Measurements from ENCODE around the gene SMARCD3.

SMARCD3 gene

GRCh38 chr7:151206914-151207313 lies 41.6 kb downstream of the SMARCD3 start:
- Histone ChIP-seq H3K4me1 (ENCODE audit: control insufficient read depth in 5 of 5, insufficient read depth in 5 of 5, low read length in 5 of 5) (no peaks in the 10 kb centered on the region), H3K27ac (ENCODE audit: low read depth, low read length) (no peak overlapping the region), H3K4me3 (ENCODE audit: low read depth in 1 of 5, low read length in 5 of 5) (no peak overlapping the region), H3K9me3 (ENCODE audit: control insufficient read depth in 5 of 5, low read length in 5 of 5) (no peaks in the 10 kb centered on the region), H3K9ac (ENCODE audit: low read length in 5 of 5) (no peak overlapping the region), H3K36me3 (ENCODE audit: control insufficient read depth in 5 of 5, insufficient read depth in 5 of 5, low read length in 5 of 5) (no peaks in the 10 kb centered on the region), H3K27me3 (ENCODE audit: control insufficient read depth in 5 of 5, insufficient read depth in 4 of 5, low read length in 5 of 5) (peaks cover 19 to 27% (median 21%) of the 10 kb centered on the region in 5 donors)

GRCh38 chr7:151205730-151206129 lies 42.8 kb downstream of the SMARCD3 start:
- no peaks in the 10 kb centered on the region for H3K9me3 ChIP-seq (ENCODE audit: control insufficient read depth in 5 of 5, low read length in 5 of 5)
- H3K36me3 ChIP-seq (ENCODE audit: control insufficient read depth in 5 of 5, insufficient read depth in 5 of 5, low read length in 5 of 5), result no peaks in the 10 kb centered on the region
- no peak overlapping the region for H3K27ac ChIP-seq (ENCODE audit: low read depth, low read length)
- peaks cover 19 to 27% (median 21%) of the 10 kb centered on the region in 5 donors for H3K27me3 ChIP-seq (ENCODE audit: control insufficient read depth in 5 of 5, insufficient read depth in 4 of 5, low read length in 5 of 5)
- H3K4me3 ChIP-seq (ENCODE audit: low read depth in 1 of 5, low read length in 5 of 5), result no peak overlapping the region
- no peaks in the 10 kb centered on the region for H3K4me1 ChIP-seq (ENCODE audit: control insufficient read depth in 5 of 5, insufficient read depth in 5 of 5, low read length in 5 of 5)
- H3K9ac ChIP-seq (ENCODE audit: low read length in 5 of 5), result no peak overlapping the region

DNA sequence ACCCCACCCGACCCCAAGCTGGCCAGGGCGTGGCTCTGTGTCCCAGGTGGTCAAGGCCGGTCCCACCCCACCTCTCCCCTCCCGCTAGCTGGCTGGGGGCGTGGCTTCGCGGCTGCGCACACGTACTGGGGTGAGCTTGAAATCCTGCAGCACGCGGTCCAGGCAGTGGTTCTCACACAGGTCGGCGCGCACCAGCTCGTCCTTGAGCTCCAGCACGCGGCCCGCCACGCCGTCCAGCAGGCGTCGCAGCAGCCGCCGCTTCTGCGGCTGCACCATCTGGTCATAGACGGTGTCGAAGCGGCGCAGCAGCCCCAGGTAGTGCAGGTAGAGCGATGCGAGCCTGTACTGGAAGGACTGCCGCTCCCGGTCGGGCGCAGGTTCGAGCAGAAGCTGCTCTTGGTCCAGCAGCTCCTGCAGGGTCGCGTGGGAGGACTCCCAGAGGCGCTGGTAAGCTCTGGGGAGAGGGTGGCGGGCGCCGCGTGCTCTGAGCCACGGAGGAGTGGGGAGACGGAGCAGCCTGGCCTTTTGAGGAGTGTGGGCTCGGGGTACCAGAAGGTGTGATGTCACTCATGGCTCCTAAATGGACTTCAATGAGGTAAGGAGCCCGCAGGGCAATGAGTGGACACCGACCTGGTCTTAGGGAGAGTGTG lies 44.0 kb downstream of the SMARCD3 start:
- peaks cover 0 to 8% (median 6%) of the 10 kb centered on the region in 5 donors for H3K4me1 ChIP-seq (ENCODE audit: control insufficient read depth in 5 of 5, insufficient read depth in 5 of 5, low read length in 5 of 5)
- H3K4me3 ChIP-seq (ENCODE audit: low read depth in 1 of 5, low read length in 5 of 5), result no peak overlapping the region
- H3K27ac ChIP-seq (ENCODE audit: low read depth, low read length), result no peak overlapping the region
- no peaks in the 10 kb centered on the region for H3K36me3 ChIP-seq (ENCODE audit: control insufficient read depth in 5 of 5, insufficient read depth in 5 of 5, low read length in 5 of 5)
- no peaks in the 10 kb centered on the region for H3K9me3 ChIP-seq (ENCODE audit: control insufficient read depth in 5 of 5, low read length in 5 of 5)
- peaks cover 19 to 27% (median 21%) of the 10 kb centered on the region in 5 donors for H3K27me3 ChIP-seq (ENCODE audit: control insufficient read depth in 5 of 5, insufficient read depth in 4 of 5, low read length in 5 of 5)
- H3K9ac ChIP-seq (ENCODE audit: low read length in 5 of 5), result no peak overlapping the region

GRCh38 chr7:151202836-151203235 lies 45.7 kb downstream of the SMARCD3 start:
- H3K9me3 ChIP-seq (ENCODE audit: control insufficient read depth in 5 of 5, low read length in 5 of 5), result no peaks in the 10 kb centered on the region
- no peak overlapping the region for H3K9ac ChIP-seq (ENCODE audit: low read length in 5 of 5)
- H3K36me3 ChIP-seq (ENCODE audit: control insufficient read depth in 5 of 5, insufficient read depth in 5 of 5, low read length in 5 of 5), result no peaks in the 10 kb centered on the region
- H3K27me3 ChIP-seq (ENCODE audit: control insufficient read depth in 5 of 5, insufficient read depth in 4 of 5, low read length in 5 of 5), result peaks cover 19 to 27% (median 21%) of the 10 kb centered on the region in 5 donors
- no peak overlapping the region for H3K27ac ChIP-seq (ENCODE audit: low read depth, low read length)
- H3K4me1 ChIP-seq (ENCODE audit: control insufficient read depth in 5 of 5, insufficient read depth in 5 of 5, low read length in 5 of 5), result peaks cover 0 to 14% (median 8%) of the 10 kb centered on the region in 5 donors
- H3K4me3 ChIP-seq (ENCODE audit: low read depth in 1 of 5, low read length in 5 of 5), result no peak overlapping the region

DNA sequence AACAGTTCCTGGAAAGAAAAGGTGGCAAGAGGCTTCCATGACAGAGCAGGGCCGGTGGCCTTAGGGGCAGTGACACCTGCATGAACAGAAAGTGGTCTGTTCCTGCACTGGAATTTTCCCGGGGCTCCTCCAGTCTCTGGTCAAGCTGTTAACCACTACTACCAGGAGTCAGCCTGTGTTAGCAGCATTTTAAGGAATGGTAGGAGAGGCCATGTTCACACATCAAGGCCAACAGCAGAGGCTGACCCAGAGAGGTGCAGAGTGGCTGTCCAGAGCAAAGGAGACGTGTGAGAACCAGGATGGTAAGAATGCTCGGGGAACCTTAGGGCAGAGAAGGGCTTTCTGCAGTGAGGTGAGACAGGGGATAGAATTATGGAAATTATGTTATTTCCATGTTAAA lies 46.7 kb downstream of the SMARCD3 start:
- no peaks in the 10 kb centered on the region for H3K36me3 ChIP-seq (ENCODE audit: control insufficient read depth in 5 of 5, insufficient read depth in 5 of 5, low read length in 5 of 5)
- peaks cover 16 to 23% (median 18%) of the 10 kb centered on the region in 5 donors for H3K27me3 ChIP-seq (ENCODE audit: control insufficient read depth in 5 of 5, insufficient read depth in 4 of 5, low read length in 5 of 5)
- no peak overlapping the region for H3K4me3 ChIP-seq (ENCODE audit: low read depth in 1 of 5, low read length in 5 of 5)
- H3K27ac ChIP-seq (ENCODE audit: low read depth, low read length), result no peak overlapping the region
- H3K4me1 ChIP-seq (ENCODE audit: control insufficient read depth in 5 of 5, insufficient read depth in 5 of 5, low read length in 5 of 5), result peaks cover 0 to 14% (median 8%) of the 10 kb centered on the region in 5 donors
- no peak overlapping the region for H3K9ac ChIP-seq (ENCODE audit: low read length in 5 of 5)
- H3K9me3 ChIP-seq (ENCODE audit: control insufficient read depth in 5 of 5, low read length in 5 of 5), result no peaks in the 10 kb centered on the region

DNA sequence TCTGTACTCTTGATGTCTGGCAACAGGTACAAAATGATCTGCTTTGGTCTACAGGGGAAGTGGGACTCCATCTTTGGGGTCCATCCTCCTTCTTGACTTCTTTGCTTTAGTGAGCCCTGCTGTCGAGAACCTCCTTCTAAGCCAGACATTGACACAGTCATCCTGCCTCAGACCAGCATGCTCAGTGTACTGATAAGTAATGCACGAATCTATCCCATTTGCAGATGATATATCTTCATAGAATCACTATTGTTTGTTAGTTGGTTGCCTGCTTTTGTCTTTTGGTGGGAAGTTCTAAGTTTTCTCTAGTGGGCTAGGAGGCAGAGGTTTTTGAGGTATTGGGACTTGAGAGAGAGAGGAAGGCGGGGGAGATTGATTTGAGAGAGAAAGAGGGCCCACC lies 47.1 kb downstream of the SMARCD3 start:
- Histone ChIP-seq H3K36me3 (ENCODE audit: control insufficient read depth in 5 of 5, insufficient read depth in 5 of 5, low read length in 5 of 5) (no peaks in the 10 kb centered on the region), H3K4me1 (ENCODE audit: control insufficient read depth in 5 of 5, insufficient read depth in 5 of 5, low read length in 5 of 5) (peaks cover 0 to 14% (median 8%) of the 10 kb centered on the region in 5 donors), H3K27me3 (ENCODE audit: control insufficient read depth in 5 of 5, insufficient read depth in 4 of 5, low read length in 5 of 5) (peaks cover 16 to 23% (median 18%) of the 10 kb centered on the region in 5 donors), H3K9me3 (ENCODE audit: control insufficient read depth in 5 of 5, low read length in 5 of 5) (no peaks in the 10 kb centered on the region), H3K9ac (ENCODE audit: low read length in 5 of 5) (no peak overlapping the region), H3K4me3 (ENCODE audit: low read depth in 1 of 5, low read length in 5 of 5) (no peak overlapping the region), H3K27ac (ENCODE audit: low read depth, low read length) (no peak overlapping the region)

DNA sequence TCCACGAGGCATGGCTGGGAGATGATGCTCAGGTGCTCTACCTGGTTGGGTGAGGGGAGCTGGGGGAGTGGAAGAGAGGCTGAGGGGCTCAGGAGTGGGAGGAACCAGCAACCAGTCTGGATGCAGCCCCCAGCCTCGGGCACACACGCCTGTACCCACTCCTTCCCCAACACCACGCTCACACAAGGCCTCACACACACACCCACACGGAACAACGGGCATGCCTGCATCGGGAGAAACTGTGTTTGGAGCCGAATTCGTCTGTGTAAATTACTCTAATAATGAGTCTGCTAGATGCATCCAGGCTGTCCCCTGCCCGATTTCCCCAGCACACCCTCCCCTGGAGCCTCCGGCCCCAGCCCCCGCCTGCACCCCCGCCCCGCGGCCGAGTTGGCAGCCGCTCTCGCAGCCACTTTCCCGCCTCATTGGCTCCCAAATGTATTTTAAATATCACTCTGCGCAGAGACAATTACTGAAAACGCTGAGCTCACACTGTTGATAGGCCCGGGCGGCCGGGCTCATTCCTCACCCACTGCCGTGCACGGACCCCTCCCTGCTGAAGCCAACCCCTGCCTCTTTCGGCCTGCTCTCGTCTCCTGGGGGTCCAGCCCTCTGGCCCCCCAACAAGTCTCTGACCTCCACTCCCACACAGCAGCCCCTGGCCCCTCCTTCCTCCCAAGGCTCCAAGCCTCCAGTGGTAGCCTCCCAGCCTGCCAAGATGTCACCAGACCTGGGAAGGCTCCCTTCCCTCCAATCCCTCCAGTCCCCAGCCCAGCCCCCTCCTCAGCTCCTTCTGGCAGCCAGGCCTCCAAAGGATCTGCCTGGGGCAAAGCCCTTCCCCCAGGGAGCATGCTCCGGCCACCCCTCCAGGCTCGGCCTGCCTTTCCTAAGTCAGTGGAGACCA lies 49.3 kb downstream of the SMARCD3 start:
- Histone ChIP-seq H3K27me3 (ENCODE audit: control insufficient read depth in 5 of 5, insufficient read depth in 4 of 5, low read length in 5 of 5) (peaks cover 4 to 11% (median 8%) of the 10 kb centered on the region in 5 donors), H3K9me3 (ENCODE audit: control insufficient read depth in 5 of 5, low read length in 5 of 5) (no peaks in the 10 kb centered on the region), H3K27ac (ENCODE audit: low read depth, low read length) (no peak overlapping the region), H3K4me3 (ENCODE audit: low read depth in 1 of 5, low read length in 5 of 5) (peak overlapping the region in 1 of 5 donors; percentile 27), H3K4me1 (ENCODE audit: control insufficient read depth in 5 of 5, insufficient read depth in 5 of 5, low read length in 5 of 5) (peaks cover 0 to 24% (median 14%) of the 10 kb centered on the region in 5 donors), H3K9ac (ENCODE audit: low read length in 5 of 5) (peak overlapping the region in 1 of 5 donors; percentile 16), H3K36me3 (ENCODE audit: control insufficient read depth in 5 of 5, insufficient read depth in 5 of 5, low read length in 5 of 5) (no peaks in the 10 kb centered on the region)

GRCh38 chr7:151197932-151198331 lies 50.6 kb downstream of the SMARCD3 start:
- Histone ChIP-seq H3K9ac (ENCODE audit: low read length in 5 of 5) (no peak overlapping the region), H3K4me3 (ENCODE audit: low read depth in 1 of 5, low read length in 5 of 5) (no peak overlapping the region), H3K27ac (ENCODE audit: low read depth, low read length) (no peak overlapping the region), H3K9me3 (ENCODE audit: control insufficient read depth in 5 of 5, low read length in 5 of 5) (no peaks in the 10 kb centered on the region), H3K4me1 (ENCODE audit: control insufficient read depth in 5 of 5, insufficient read depth in 5 of 5, low read length in 5 of 5) (peaks cover 0 to 25% (median 14%) of the 10 kb centered on the region in 5 donors), H3K27me3 (ENCODE audit: control insufficient read depth in 5 of 5, insufficient read depth in 4 of 5, low read length in 5 of 5) (peaks cover 0 to 9% (median 6%) of the 10 kb centered on the region in 5 donors), H3K36me3 (ENCODE audit: control insufficient read depth in 5 of 5, insufficient read depth in 5 of 5, low read length in 5 of 5) (no peaks in the 10 kb centered on the region)

- H3K9me3 ChIP-seq (ENCODE audit: control insufficient read depth in 5 of 5, low read length in 5 of 5), result no peaks in the 10 kb centered on the region
- H3K9ac ChIP-seq (ENCODE audit: low read length in 5 of 5), result no peak overlapping the region
- no peak overlapping the region for H3K4me3 ChIP-seq (ENCODE audit: low read depth in 1 of 5, low read length in 5 of 5)
- H3K36me3 ChIP-seq (ENCODE audit: control insufficient read depth in 5 of 5, insufficient read depth in 5 of 5, low read length in 5 of 5), result no peaks in the 10 kb centered on the region
- peaks cover 0 to 9% (median 7%) of the 10 kb centered on the region in 5 donors for H3K27me3 ChIP-seq (ENCODE audit: control insufficient read depth in 5 of 5, insufficient read depth in 4 of 5, low read length in 5 of 5)
- H3K4me1 ChIP-seq (ENCODE audit: control insufficient read depth in 5 of 5, insufficient read depth in 5 of 5, low read length in 5 of 5), result peaks cover 1 to 27% (median 14%) of the 10 kb centered on the region in 5 donors
- H3K27ac ChIP-seq (ENCODE audit: low read depth, low read length), result no peak overlapping the region
Observed at GRCh38 chr7:151195616-151196450, 52.7 kb downstream of the SMARCD3 start.
